HCT116 (cell line): Measurements from ENCODE around the gene FCER1A. TPM values are rescaled to one million over a fixed set of nuclear protein-coding genes. Genes with fewer than 3 reads are reported as not detected.

Source experiments
- ATAC-seq: fragments of 200-7000 bp; cut with Tn5 transposase; 2 replicates; pipeline ENCODE4 v1.9.1; 2020; ENCODE audit warnings: mild to moderate bottlenecking, moderate library complexity
- BruUV-seq: library from RNA; stranded (reverse); fragments of 400-500 nt; replicated peaks from 2 replicates; lab custom pipeline; 2021; lab: Mats Ljungman, UMichigan
- CTCF ChIA-PET: fragments of 300-600 bp; sonication (Branson Sonifier 250); formaldehyde crosslinking; loops from one replicate; lab custom pipeline; 2021; ENCODE audit warnings: antibody characterized with exemption; lab: Charles Lee
- POLR2A ChIA-PET: fragments of 300-600, 350-600 bp; sonication (Branson Sonifier 250); formaldehyde crosslinking; loops from one replicate; lab custom pipeline; 2021; ENCODE audit warnings: antibody characterized with exemption; lab: Charles Lee
- RAD21 ChIA-PET, 2 experiments: fragments of 300-600 bp; sonication (Branson Sonifier 250); formaldehyde crosslinking; loops; one replicate each; lab custom pipeline; 2023; ENCODE audit warnings: low total read pairs in 2 of 2; ENCODE audit not compliant: uncharacterized antibody in 2 of 2, unreplicated experiment in 2 of 2, low non-redundant PET in 1 of 2; lab: Charles Lee
- DNase-seq: peaks from one replicate; pipeline ENCODE4 v3.0.0-alpha.2; 2010; ENCODE audit warnings: low read depth, low spot score
- H2AFZ ChIP-seq: fragments of 200-600 bp; shearing (Covaris generic), sonication (generic); 2 replicates; pipeline ENCODE4 v1.6.1; 2017; ENCODE audit warnings: low read depth, mixed run types, mixed read lengths, antibody characterized with exemption, low read length; ENCODE audit not compliant: poor library complexity, severe bottlenecking
- H3K27ac ChIP-seq: 2 replicates; pipeline ENCODE4 v1.5.1; 2012; ENCODE audit warnings: low read depth, low read length
- H3K27me3 ChIP-seq: fragments of 200-600 bp; sonication (generic); 2 replicates; pipeline ENCODE4 v1.6.1; 2016; ENCODE audit warnings: mixed run types, low read length, mixed read lengths; ENCODE audit not compliant: insufficient read depth
- H3K36me3 ChIP-seq, 2 experiments: fragments of 200-500 bp in 1 of 2; fragments of 200-600 bp in 1 of 2; sonication (Bioruptor generic) in 1 of 2; sonication (generic) in 1 of 2; 2 replicates each; pipeline versions ENCODE4 v1.5.1 to v1.6.1; 2014 to 2016; ENCODE audit warnings: low read length in 2 of 2, inconsistent platforms in 1 of 2, mixed read lengths in 1 of 2, mixed run types in 1 of 2; ENCODE audit not compliant: insufficient read depth in 2 of 2, control insufficient read depth in 1 of 2
- H3K4me1 ChIP-seq, 2 experiments: fragments of 200-600 bp in 1 of 2; sonication (generic) in 1 of 2; 2 replicates each; pipeline versions ENCODE4 v1.5.1 to v1.6.1; 2012 to 2017; ENCODE audit warnings: low read length in 2 of 2, inconsistent platforms in 1 of 2, mild to moderate bottlenecking in 1 of 2, mixed read lengths in 1 of 2, mixed run types in 1 of 2, moderate library complexity in 1 of 2; ENCODE audit not compliant: insufficient read depth in 2 of 2, control insufficient read depth in 1 of 2
- H3K4me2 ChIP-seq: fragments of 200-600 bp; sonication (generic); 2 replicates; pipeline ENCODE4 v1.6.1; 2017; ENCODE audit warnings: mixed run types, low read length, mixed read lengths
- H3K4me3 ChIP-seq, 2 experiments: fragments of 200-600 bp in 1 of 2; sonication (generic) in 1 of 2; replicated peaks in 1 of 2; 2 replicates each; pipeline ENCODE4 v1.5.1; 2011 to 2016; ENCODE audit warnings: low read length in 2 of 2, control low read depth in 1 of 2, low read depth in 1 of 2, mild to moderate bottlenecking in 1 of 2, mixed read lengths in 1 of 2, mixed run types in 1 of 2
- H3K79me2 ChIP-seq: fragments of 200-600 bp; sonication (generic); 2 replicates; pipeline ENCODE4 v1.6.1; 2017; ENCODE audit warnings: mild to moderate bottlenecking, mixed run types, low read length, moderate library complexity, mixed read lengths; ENCODE audit not compliant: insufficient read depth
- H3K9ac ChIP-seq: fragments of 200-600 bp; sonication (generic); 2 replicates; pipeline ENCODE4 v1.6.1; 2016; ENCODE audit warnings: low read length, mixed read lengths
- H3K9me2 ChIP-seq: fragments of 200-600 bp; sonication (generic), shearing (Covaris generic); 2 replicates; pipeline ENCODE4 v1.6.1; 2017; ENCODE audit warnings: mixed run types, mild to moderate bottlenecking, moderate library complexity; ENCODE audit not compliant: insufficient read depth
- H3K9me3 ChIP-seq, 2 experiments: fragments of 200-500 bp in 1 of 2; fragments of 200-600 bp in 1 of 2; sonication (Bioruptor generic) in 1 of 2; sonication (generic) in 1 of 2; 2 replicates each; pipeline ENCODE4 v1.6.1; 2014 to 2017; ENCODE audit warnings: low read length in 2 of 2, mixed read lengths in 2 of 2, inconsistent platforms in 1 of 2, low read depth in 1 of 2, mild to moderate bottlenecking in 1 of 2, mixed run types in 1 of 2, moderate library complexity in 1 of 2; ENCODE audit not compliant: control insufficient read depth in 1 of 2, insufficient read depth in 1 of 2
- H4K20me1 ChIP-seq: fragments of 200-600 bp; sonication (generic), shearing (Covaris generic); 2 replicates; pipeline ENCODE4 v1.6.1; 2017; ENCODE audit warnings: mixed run types, mild to moderate bottlenecking, moderate library complexity; ENCODE audit not compliant: insufficient read depth
- ATF3 ChIP-seq: IDR thresholded peaks from 2 replicates; pipeline ENCODE4 v1.6.1; 2012
- CBX3 ChIP-seq: IDR thresholded peaks from 2 replicates; pipeline ENCODE4 v1.6.1; 2012; ENCODE audit warnings: low read depth
- CEBPB ChIP-seq: IDR thresholded peaks from 2 replicates; pipeline ENCODE4 v1.6.1; 2012; ENCODE audit warnings: low read depth
- CTCF ChIP-seq, 3 experiments: fragments of 200-600 bp in 1 of 3; sonication (generic) in 1 of 3; IDR thresholded peaks in 2 of 3; conservative IDR thresholded peaks in 1 of 3; 2 replicates each; pipeline ENCODE4 v1.5.1; 2012 to 2017; ENCODE audit warnings: low read depth in 2 of 3, low read length in 2 of 3, antibody characterized with exemption in 1 of 3, borderline replicate concordance in 1 of 3, control low read depth in 1 of 3, mild to moderate bottlenecking in 1 of 3, mixed read lengths in 1 of 3, mixed run types in 1 of 3, moderate library complexity in 1 of 3; ENCODE audit not compliant: insufficient read depth in 1 of 3
- EGR1 ChIP-seq: IDR thresholded peaks from 2 replicates; pipeline ENCODE4 v1.6.1; 2012; ENCODE audit warnings: low read depth
- ELF1 ChIP-seq: IDR thresholded peaks from 2 replicates; pipeline ENCODE4 v1.6.1; 2012; ENCODE audit warnings: low read depth, borderline replicate concordance
- EZH2 ChIP-seq: fragments of 200-600 bp; sonication (generic); IDR thresholded peaks from 2 replicates; pipeline ENCODE4 v1.6.1; 2017; ENCODE audit warnings: antibody characterized with exemption, mixed run types
- FOSL1 ChIP-seq: IDR thresholded peaks from 2 replicates; pipeline ENCODE4 v1.6.1; 2012; ENCODE audit warnings: low read depth
- JUND ChIP-seq: IDR thresholded peaks from 2 replicates; pipeline ENCODE4 v1.6.1; 2012
- MAX ChIP-seq: IDR thresholded peaks from 2 replicates; pipeline ENCODE4 v1.6.1; 2012
- POLR2A ChIP-seq: IDR thresholded peaks from 2 replicates; pipeline ENCODE4 v1.7.0; 2011; ENCODE audit warnings: borderline replicate concordance; ENCODE audit not compliant: insufficient read depth, insufficient read length; ENCODE audit errors: extremely low read depth
- POLR2AphosphoS5 ChIP-seq: IDR thresholded peaks from 2 replicates; pipeline ENCODE4 v1.6.1; 2011; ENCODE audit warnings: mild to moderate bottlenecking, low read depth, low read length, moderate library complexity
- SIN3A ChIP-seq: IDR thresholded peaks from 2 replicates; pipeline ENCODE4 v1.6.1; 2012; ENCODE audit warnings: low read depth
- TCF7L2 ChIP-seq: IDR thresholded peaks from 2 replicates; pipeline ENCODE4 v1.7.0; 2011; ENCODE audit warnings: borderline replicate concordance, inconsistent platforms; ENCODE audit not compliant: insufficient read depth, insufficient read length; ENCODE audit errors: extremely low read depth
- YY1 ChIP-seq: IDR thresholded peaks from 2 replicates; pipeline ENCODE4 v1.6.1; 2011; ENCODE audit warnings: low read length, low read depth, moderate library complexity, mild to moderate bottlenecking; ENCODE audit not compliant: insufficient replicate concordance; ENCODE audit errors: extremely low read depth
- ZBTB33 ChIP-seq: IDR thresholded peaks from 2 replicates; pipeline ENCODE4 v1.6.1; 2011; ENCODE audit warnings: mild to moderate bottlenecking, low read length, moderate library complexity; ENCODE audit not compliant: insufficient replicate concordance; ENCODE audit errors: extremely low read depth
- ZFX ChIP-seq: fragments of 450-650 bp; IDR thresholded peaks from 2 replicates; pipeline ENCODE4 v1.6.1; 2017
- ZNF274 ChIP-seq: fragments of 200-500 bp; sonication (Bioruptor generic); IDR thresholded peaks from 2 replicates; pipeline ENCODE4 v1.6.1; 2014; ENCODE audit warnings: mild to moderate bottlenecking, low read depth, low read length, inconsistent platforms
- intact Hi-C: fragments of 100-400 bp; cut with micrococcal nuclease; formaldehyde crosslinking; loops from 2 replicates; pipeline ENCODE4 v1.10.0; 2022
- total RNA-seq: library from RNA; stranded (reverse); gene quantifications from one replicate; pipeline ENCODE4 v1.2.1, GENCODE V29; 2021; ENCODE audit not compliant: unreplicated experiment

The FCER1A gene
- total RNA-seq, 1 experiment from 2014 or later, result not detected

GRCh38 chr1:159274631-159275030, 27.5 kb upstream of the FCER1A start:
- ChIA-PET CTCF (no interaction called here), RAD21 (no interaction called here), POLR2A (no interaction called here)
- no peak overlapping the region for H3K27ac ChIP-seq
- no peak overlapping the region for H2AFZ ChIP-seq
- H3K9me3 ChIP-seq, result no peaks in the 10 kb centered on the region
- TF ChIP-seq TCF7L2, result no peak
- TF ChIP-seq MAX, result no peak
- TF ChIP-seq CBX3, result no peak
- no peak for TF ChIP-seq ELF1
- TF ChIP-seq SIN3A, result no peak
- TF ChIP-seq CTCF (IDR thresholded peaks at IDR 0.05 in 2 of 3, conservative IDR thresholded peaks at IDR 0.05 in 1 of 3; ENCODE audit: borderline replicate concordance in 1 of 3, insufficient read depth in 1 of 3, low read depth in 2 of 3, low read length in 2 of 3), result no peak
- TF ChIP-seq YY1, result no peak
- TF ChIP-seq ZNF274, result no peak
- TF ChIP-seq POLR2AphosphoS5, result no peak
- TF ChIP-seq EGR1, result no peak
- TF ChIP-seq CEBPB, result no peak
- no peak for TF ChIP-seq EZH2
- TF ChIP-seq ATF3, result no peak
- no peak for TF ChIP-seq ZFX
- TF ChIP-seq ZBTB33, result no peak
- TF ChIP-seq FOSL1, result no peak
- no peak for TF ChIP-seq POLR2A
- no peak for TF ChIP-seq JUND
- BruUV-seq, result no TSS peak
- no peak overlapping the region for H3K4me2 ChIP-seq
- no peaks in the 10 kb centered on the region for H4K20me1 ChIP-seq
- intact Hi-C loops, result no loop called here
- ATAC-seq, result no peak
- H3K9ac ChIP-seq, result no peak overlapping the region
- no peaks in the 10 kb centered on the region for H3K9me2 ChIP-seq
- H3K79me2 ChIP-seq, result no peaks in the 10 kb centered on the region
- no peaks in the 10 kb centered on the region for H3K36me3 ChIP-seq
- H3K27me3 ChIP-seq, result peaks cover 9% of the 10 kb centered on the region; the same call in 1 of the 2 replicates
- H3K4me3 ChIP-seq, result no peak overlapping the region
- no peak for DNase-seq
- no peaks in the 10 kb centered on the region for H3K4me1 ChIP-seq
